ENCODE measurements around the gene SLC22A17.

- no peak for TF ChIP-seq PKNOX1 (IDR thresholded peaks at IDR 0.05)
- no peak for TF ChIP-seq L3MBTL2 (conservative IDR thresholded peaks at IDR 0.05)
- no peak for TF ChIP-seq SP1 (IDR thresholded peaks at IDR 0.05)
- TF ChIP-seq FOXK2 (IDR thresholded peaks at IDR 0.05): no peak
- TF ChIP-seq FOXM1 (IDR thresholded peaks at IDR 0.05; ENCODE audit: borderline replicate concordance): no peak
- no peak for TF ChIP-seq ELF4 (IDR thresholded peaks at IDR 0.05)
- no peak for TF ChIP-seq NFRKB (IDR thresholded peaks at IDR 0.05)
- TF ChIP-seq TARDBP (IDR thresholded peaks at IDR 0.05): no peak
- no peak for TF ChIP-seq BHLHE40 (IDR thresholded peaks at IDR 0.05; ENCODE audit: borderline replicate concordance)
- TF ChIP-seq ZNF384 (IDR thresholded peaks at IDR 0.05): no peak
- TF ChIP-seq FOXA1 (IDR thresholded peaks at IDR 0.05): no peak
Observed at GRCh38 chr14:23399591-23399990, 46.9 kb upstream of the SLC22A17 start.

Data from HEK293T (cell line).